ENCODE results near the gene CUEDC1.

The CUEDC1 gene

DNA sequence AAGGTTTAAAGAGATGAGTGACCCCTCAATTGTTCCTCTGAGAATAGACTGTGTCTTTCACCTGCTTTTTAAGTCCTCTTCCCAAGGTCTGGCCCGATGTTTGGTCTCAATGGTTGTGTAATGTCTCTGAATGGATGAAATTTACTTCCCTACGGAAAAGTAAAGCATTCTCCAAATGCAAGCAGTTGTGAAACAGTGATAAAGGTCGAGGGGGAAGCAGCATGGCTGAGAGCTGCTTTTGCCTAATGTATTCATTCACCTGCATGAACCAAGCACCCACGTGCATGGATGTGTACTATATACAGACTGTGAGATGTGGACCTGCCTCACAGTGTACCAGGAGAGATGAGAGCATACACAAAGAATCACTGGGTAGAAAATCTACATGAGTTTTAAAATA, 116.8 kb downstream of the CUEDC1 start:
- Histone ChIP-seq H3K27ac (replicated peaks) (no peak overlapping the region), H3K27me3 (ENCODE audit: insufficient read depth, poor library complexity, severe bottlenecking) (no peaks in the 10 kb centered on the region), H3K4me3 (replicated peaks; ENCODE audit: insufficient read depth, low read length) (no peak overlapping the region)
- no peak for DNase-seq (ENCODE audit: low read depth in 1 of 2, low spot score in 1 of 2)
- TF ChIP-seq, protein P1, sequence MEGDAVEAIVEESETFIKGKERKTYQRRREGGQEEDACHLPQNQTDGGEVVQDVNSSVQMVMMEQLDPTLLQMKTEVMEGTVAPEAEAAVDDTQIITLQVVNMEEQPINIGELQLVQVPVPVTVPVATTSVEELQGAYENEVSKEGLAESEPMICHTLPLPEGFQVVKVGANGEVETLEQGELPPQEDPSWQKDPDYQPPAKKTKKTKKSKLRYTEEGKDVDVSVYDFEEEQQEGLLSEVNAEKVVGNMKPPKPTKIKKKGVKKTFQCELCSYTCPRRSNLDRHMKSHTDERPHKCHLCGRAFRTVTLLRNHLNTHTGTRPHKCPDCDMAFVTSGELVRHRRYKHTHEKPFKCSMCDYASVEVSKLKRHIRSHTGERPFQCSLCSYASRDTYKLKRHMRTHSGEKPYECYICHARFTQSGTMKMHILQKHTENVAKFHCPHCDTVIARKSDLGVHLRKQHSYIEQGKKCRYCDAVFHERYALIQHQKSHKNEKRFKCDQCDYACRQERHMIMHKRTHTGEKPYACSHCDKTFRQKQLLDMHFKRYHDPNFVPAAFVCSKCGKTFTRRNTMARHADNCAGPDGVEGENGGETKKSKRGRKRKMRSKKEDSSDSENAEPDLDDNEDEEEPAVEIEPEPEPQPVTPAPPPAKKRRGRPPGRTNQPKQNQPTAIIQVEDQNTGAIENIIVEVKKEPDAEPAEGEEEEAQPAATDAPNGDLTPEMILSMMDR (IDR thresholded peaks at IDR 0.05; ENCODE audit: insufficient read depth, low read length): no peak
- TF ChIP-seq GABPA (IDR thresholded peaks at IDR 0.05; ENCODE audit: low read depth): no peak
- no peak for TF ChIP-seq SPI1 (IDR thresholded peaks at IDR 0.05; ENCODE audit: borderline replicate concordance, low read depth)

DNA sequence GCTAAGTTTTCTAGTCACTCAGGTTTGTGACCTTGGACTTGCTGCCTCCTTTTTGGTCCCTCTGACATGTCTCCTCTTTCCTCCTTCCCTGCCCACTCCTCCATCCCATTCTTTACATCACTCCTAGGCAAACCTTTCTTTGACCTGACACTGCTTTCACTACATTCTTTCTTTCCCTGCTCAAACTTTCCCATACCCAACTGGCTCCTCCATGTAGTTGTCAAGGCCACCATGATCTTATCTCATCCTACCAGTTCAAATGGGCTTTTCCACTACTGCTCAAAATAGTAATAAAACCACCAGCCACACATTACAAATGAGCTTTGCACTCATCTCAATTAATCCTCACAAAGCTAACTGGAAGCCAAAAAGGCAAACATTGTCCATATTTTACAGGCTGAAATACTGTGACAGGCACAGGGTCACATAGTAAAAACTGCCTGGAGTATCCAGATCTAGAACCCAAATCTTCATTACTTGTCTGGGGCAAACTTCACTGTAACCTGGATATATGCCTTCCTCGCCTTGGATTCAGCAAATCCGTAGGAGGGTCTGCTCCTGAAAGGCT, 119.8 kb downstream of the CUEDC1 start:
- TF ChIP-seq, protein P1 (IDR thresholded peaks at IDR 0.05; ENCODE audit: insufficient read depth, low read length): no peak
- TF ChIP-seq, protein P2, sequence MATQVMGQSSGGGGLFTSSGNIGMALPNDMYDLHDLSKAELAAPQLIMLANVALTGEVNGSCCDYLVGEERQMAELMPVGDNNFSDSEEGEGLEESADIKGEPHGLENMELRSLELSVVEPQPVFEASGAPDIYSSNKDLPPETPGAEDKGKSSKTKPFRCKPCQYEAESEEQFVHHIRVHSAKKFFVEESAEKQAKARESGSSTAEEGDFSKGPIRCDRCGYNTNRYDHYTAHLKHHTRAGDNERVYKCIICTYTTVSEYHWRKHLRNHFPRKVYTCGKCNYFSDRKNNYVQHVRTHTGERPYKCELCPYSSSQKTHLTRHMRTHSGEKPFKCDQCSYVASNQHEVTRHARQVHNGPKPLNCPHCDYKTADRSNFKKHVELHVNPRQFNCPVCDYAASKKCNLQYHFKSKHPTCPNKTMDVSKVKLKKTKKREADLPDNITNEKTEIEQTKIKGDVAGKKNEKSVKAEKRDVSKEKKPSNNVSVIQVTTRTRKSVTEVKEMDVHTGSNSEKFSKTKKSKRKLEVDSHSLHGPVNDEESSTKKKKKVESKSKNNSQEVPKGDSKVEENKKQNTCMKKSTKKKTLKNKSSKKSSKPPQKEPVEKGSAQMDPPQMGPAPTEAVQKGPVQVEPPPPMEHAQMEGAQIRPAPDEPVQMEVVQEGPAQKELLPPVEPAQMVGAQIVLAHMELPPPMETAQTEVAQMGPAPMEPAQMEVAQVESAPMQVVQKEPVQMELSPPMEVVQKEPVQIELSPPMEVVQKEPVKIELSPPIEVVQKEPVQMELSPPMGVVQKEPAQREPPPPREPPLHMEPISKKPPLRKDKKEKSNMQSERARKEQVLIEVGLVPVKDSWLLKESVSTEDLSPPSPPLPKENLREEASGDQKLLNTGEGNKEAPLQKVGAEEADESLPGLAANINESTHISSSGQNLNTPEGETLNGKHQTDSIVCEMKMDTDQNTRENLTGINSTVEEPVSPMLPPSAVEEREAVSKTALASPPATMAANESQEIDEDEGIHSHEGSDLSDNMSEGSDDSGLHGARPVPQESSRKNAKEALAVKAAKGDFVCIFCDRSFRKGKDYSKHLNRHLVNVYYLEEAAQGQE (IDR thresholded peaks at IDR 0.05; ENCODE audit: insufficient replicate concordance, low read depth): no peak
- H3K4me3 ChIP-seq (replicated peaks; ENCODE audit: insufficient read depth, low read length): no peak overlapping the region
- H3K27me3 ChIP-seq (ENCODE audit: insufficient read depth, poor library complexity, severe bottlenecking): no peaks in the 10 kb centered on the region
- no peak for DNase-seq (ENCODE audit: low read depth in 1 of 2, low spot score in 1 of 2)
- no peak overlapping the region for H3K27ac ChIP-seq (replicated peaks)

DNA sequence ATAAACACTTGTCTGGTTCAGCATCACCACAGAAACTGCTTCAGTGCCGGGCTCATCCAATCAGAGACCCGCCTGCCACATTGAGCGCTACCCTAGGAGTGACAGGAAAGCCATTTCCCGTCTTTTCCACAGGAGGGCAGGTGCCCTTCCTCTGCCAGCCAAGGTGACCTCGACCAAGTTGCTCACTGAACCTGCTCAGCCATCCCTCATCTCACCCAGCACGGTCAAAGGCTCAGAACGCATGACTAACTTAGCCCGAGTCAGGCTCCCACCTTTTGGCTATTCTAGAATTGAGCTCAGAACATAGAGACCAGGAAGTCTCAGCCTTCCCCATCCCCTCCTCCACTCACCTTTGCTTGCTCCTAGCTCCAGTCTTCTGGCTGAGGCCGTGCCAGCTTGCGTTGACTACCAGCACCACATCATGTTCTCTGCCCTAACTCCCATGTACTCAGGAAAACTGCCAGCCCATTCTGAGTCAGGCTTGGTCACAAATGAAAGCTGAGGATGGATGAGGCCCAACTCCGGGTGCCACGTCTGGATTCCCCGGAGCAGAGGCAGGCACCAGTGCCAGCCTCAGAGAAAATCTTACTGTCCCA, 121.0 kb downstream of the CUEDC1 start:
- H3K4me3 ChIP-seq (replicated peaks; ENCODE audit: insufficient read depth, low read length): no peak overlapping the region
- H3K27me3 ChIP-seq (ENCODE audit: insufficient read depth, poor library complexity, severe bottlenecking): no peaks in the 10 kb centered on the region
- H3K27ac ChIP-seq (replicated peaks): no peak overlapping the region
- no peak for TF ChIP-seq POLR2AphosphoS5 (IDR thresholded peaks at IDR 0.05; ENCODE audit: low read depth)
- TF ChIP-seq, protein P1 (IDR thresholded peaks at IDR 0.05; ENCODE audit: insufficient read depth, low read length): no peak
- no peak for TF ChIP-seq GABPA (IDR thresholded peaks at IDR 0.05; ENCODE audit: low read depth)
- TF ChIP-seq, protein P2 (IDR thresholded peaks at IDR 0.05; ENCODE audit: insufficient replicate concordance, low read depth): no peak
- no peak for TF ChIP-seq SPI1 (IDR thresholded peaks at IDR 0.05; ENCODE audit: borderline replicate concordance, low read depth)
- no peak for DNase-seq (ENCODE audit: low read depth in 1 of 2, low spot score in 1 of 2)

All from HL-60 (cell line).